ENCODE measurements around the gene MEX3D. TPM values are rescaled to one million over a fixed set of nuclear protein-coding genes. Genes with fewer than 3 reads are reported as not detected.

MEX3D gene
- total and polyA plus RNA-seq, 2 of the 4 experiments (the other 2 are of a cell fraction), result 9.1 to 9.6 TPM

DNA sequence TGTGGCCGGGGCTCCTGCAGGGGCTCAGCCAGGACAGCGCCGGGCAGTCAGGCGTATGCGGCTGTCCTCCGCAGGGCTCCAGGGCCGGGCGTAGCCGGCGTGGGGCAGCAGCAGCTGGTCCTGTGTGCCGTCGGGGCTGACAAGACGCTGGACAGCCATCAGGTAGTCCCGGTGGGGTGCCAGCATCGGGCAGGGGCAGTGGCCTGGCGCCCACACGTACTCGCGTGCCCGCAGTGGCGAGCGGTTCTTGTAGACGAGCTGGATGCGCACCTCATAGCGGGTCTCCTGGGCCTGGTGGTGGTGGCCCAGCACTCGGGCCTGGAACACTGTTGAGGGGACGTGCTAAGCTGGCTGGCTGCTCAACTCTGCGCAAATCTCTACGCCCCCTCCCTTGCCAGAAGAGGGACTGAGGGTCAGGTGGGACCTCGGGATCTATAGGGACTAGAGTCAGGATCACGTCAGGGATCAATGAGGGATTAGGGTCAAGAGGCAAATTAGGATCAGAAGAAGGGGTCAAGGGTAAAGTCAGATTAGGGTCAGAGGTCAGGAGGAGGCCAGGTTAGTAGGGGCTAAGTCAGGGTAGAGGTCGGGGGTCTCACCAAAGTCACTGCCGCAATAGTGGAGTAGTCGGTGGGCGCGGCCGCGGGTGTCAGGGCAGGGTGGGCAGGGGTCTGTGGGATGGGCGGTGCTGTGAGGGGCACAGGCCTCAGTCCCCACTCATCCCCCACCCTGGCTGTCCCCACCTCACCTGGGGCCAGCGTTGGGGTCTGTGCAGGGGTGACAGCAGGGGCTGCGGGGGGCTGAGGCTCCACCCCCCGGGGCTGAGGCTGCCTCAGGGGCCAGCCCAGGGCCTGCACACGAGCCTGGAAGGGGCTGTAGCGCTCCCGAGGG, 61.9 kb downstream of the MEX3D start:
- Histone ChIP-seq H3K36me3 (ENCODE audit: control insufficient read depth, insufficient read depth, low read length) (peaks cover 13% of the 10 kb centered on the region), H2BK15ac (ENCODE audit: low read depth, low read length) (no peak overlapping the region), H2AK5ac (ENCODE audit: low read depth, low read length) (no peak overlapping the region), H3K79me1 (ENCODE audit: low read depth in 1 of 2, low read length in 2 of 2) (peaks cover 0 to 6% of the 10 kb centered on the region in 2 experiments; a peak in 1 of 4 replicates), H3K4me3 (ENCODE audit: insufficient read depth, low read depth, low read length) (no peak overlapping the region), H2BK5ac (ENCODE audit: low read depth, low read length, poor library complexity, severe bottlenecking) (no peak overlapping the region), H3K14ac (replicated peaks; ENCODE audit: low read depth, low read length) (no peak overlapping the region), H4K5ac (ENCODE audit: low read depth, low read length) (no peak overlapping the region), H4K8ac (ENCODE audit: low read depth in 2 of 2, low read length in 2 of 2) (no peak overlapping the region), H3K27me3 (ENCODE audit: control insufficient read depth, insufficient read depth, low read length) (peaks cover 4% of the 10 kb centered on the region; the same call in 1 of the 2 replicates), H2AK9ac (replicated peaks; ENCODE audit: low read depth, low read length, poor library complexity) (peak overlapping the region; percentile 42), H3K23ac (ENCODE audit: low read depth, low read length) (no peak overlapping the region), H2BK20ac (ENCODE audit: low read depth, low read length) (no peak overlapping the region), H4K91ac (ENCODE audit: insufficient read depth, low read depth, low read length) (no peak overlapping the region), H3K9ac (ENCODE audit: low read depth, low read length) (no peak overlapping the region), H3K4ac (ENCODE audit: low read depth, low read length) (no peak overlapping the region), H2AFZ (replicated peaks; ENCODE audit: low read length, poor library complexity) (no peak overlapping the region), H3K9me3 (ENCODE audit: control insufficient read depth, insufficient read depth, low read length) (no peaks in the 10 kb centered on the region), H4K20me1 (ENCODE audit: insufficient read depth, low read length) (no peaks in the 10 kb centered on the region; the same call in 1 of the 2 replicates), H3K27ac (ENCODE audit: insufficient read depth, low read length) (no peak overlapping the region), H3K4me1 (ENCODE audit: control insufficient read depth, insufficient read depth, low read length) (peaks cover 5% of the 10 kb centered on the region), H3K56ac (ENCODE audit: extremely low read depth, insufficient read depth, low read length) (no peak overlapping the region), H3K9me1 (ENCODE audit: insufficient read depth, low read length) (no peaks in the 10 kb centered on the region; the same call in 1 of the 2 replicates), H3K18ac (ENCODE audit: low read depth, low read length) (no peak overlapping the region), H3K4me2 (ENCODE audit: low read depth, low read length) (no peak overlapping the region), H2BK120ac (ENCODE audit: low read depth, low read length) (no peak overlapping the region)
- ChIA-PET POLR2A (ENCODE audit: unreplicated experiment) (no interaction called here), CTCF (interaction anchor here (0.5 kb wide), 1 partner anchor 28 kb away, joined by 3 read pairs; no protein-coding TSS in a partner anchor)
- ATAC-seq (ENCODE audit: low read depth), result no peak
- dilution Hi-C loops (cut with HindIII; ENCODE audit: low sequenced_read_pairs, unreplicated experiment) (no loop called here), in situ Hi-C loops (cut with MboI; ENCODE audit: low sequenced_read_pairs) (no loop called here), intact Hi-C loops (cut with micrococcal nuclease) (no loop called here)
- no TSS peak for BruUV-seq (replicated peaks)
- DNase-seq, result no peak
- WGBS, 2 experiments (ENCODE audit: extremely low coverage in 2 of 2, insufficient read length in 1 of 2), result 83% methylated on average over 28 of the region's 45 CpGs; no CpG with 5 or more reads in 1 of the 2 experiments
- TF ChIP-seq MXI1 (IDR thresholded peaks at IDR 0.05; ENCODE audit: borderline replicate concordance, low read depth, low read length) (no peak), SMC3 (IDR thresholded peaks at IDR 0.05; ENCODE audit: low read depth, low read length) (no peak), RFX5 (IDR thresholded peaks at IDR 0.05; ENCODE audit: low read depth, low read length) (no peak), MAFK (IDR thresholded peaks at IDR 0.05; ENCODE audit: low read depth, low read length) (no peak), ELK1 (IDR thresholded peaks at IDR 0.05; ENCODE audit: borderline replicate concordance, low read depth, low read length) (no peak), FOS (IDR thresholded peaks at IDR 0.05; ENCODE audit: low read depth, low read length) (no peak), POLR2A (IDR thresholded peaks at IDR 0.05; ENCODE audit: low read depth, low read length) (no peak), CHD1 (IDR thresholded peaks at IDR 0.05; ENCODE audit: low read depth, low read length) (no peak), CTCF (conservative IDR thresholded peaks at IDR 0.05; ENCODE audit: low read depth, low read length) (no peak), CEBPB (IDR thresholded peaks at IDR 0.05; ENCODE audit: low read depth, low read length) (no peak), BHLHE40 (IDR thresholded peaks at IDR 0.05; ENCODE audit: low read depth, low read length) (no peak), RAD21 (IDR thresholded peaks at IDR 0.05; ENCODE audit: low read length) (no peak), MAZ (IDR thresholded peaks at IDR 0.05; ENCODE audit: borderline replicate concordance, low read depth, low read length) (no peak), NFE2L2 (IDR thresholded peaks at IDR 0.05; ENCODE audit: low read depth, low read length) (no peak)
- TF ChIP-seq, protein P1, sequence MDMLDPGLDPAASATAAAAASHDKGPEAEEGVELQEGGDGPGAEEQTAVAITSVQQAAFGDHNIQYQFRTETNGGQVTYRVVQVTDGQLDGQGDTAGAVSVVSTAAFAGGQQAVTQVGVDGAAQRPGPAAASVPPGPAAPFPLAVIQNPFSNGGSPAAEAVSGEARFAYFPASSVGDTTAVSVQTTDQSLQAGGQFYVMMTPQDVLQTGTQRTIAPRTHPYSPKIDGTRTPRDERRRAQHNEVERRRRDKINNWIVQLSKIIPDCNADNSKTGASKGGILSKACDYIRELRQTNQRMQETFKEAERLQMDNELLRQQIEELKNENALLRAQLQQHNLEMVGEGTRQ (IDR thresholded peaks at IDR 0.05; ENCODE audit: low read depth, low read length), result no peak

Measured in IMR-90 (cell line).